Hematopoietic multipotent progenitor cell treated with erythropoietin and hydrocortisone succinate and interleukin-3 and kit ligand, for 17 days (in vitro differentiated cells): ENCODE measurements around the gene SEC14L2.
"Not testable (repeated sequence)": the region's sequence is repeated elsewhere in the genome, so short reads cannot be mapped to it uniquely, and the experiment has no call there.

ENCODE experiments used
- DNase-seq: peaks from one replicate; pipeline ENCODE4 v3.0.0-alpha.2; 2015; ENCODE audit warnings: low spot score

SEC14L2 gene

DNA sequence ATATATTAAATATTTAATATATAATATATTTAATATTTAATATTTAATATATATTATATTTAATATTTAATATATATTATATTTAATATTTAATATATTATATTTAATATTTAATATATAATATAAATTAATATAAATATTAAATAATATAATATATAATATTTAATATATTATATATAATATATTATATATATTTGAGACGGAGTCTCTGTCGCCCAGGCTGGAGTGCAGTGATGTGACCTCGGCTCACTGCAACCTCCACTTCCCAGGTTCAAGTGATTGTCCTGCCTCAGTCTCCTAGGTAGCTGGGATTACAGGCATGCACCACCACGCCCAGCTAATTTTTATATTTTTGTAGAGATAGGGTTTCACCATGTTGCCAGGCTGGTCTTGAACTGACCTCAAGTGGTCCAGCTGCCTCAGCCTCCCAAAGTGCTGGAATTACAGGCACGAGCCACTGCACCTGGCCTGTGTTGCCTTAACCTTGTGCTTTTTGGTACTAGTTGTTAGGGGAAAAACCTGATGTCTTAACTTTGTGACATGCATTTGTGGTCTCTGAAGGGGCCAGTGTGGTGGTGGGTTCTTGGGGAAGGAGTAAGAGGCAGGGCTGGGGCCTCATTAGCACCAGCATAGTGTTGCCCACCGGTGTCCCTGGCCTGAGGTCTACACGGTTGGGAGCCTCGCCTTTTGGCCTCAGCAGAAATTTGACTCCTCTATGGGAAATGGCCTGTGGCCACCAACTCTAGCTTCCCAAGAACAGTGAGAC lies 58.4 kb downstream of the SEC14L2 start:
- DNase-seq = no peak

DNA sequence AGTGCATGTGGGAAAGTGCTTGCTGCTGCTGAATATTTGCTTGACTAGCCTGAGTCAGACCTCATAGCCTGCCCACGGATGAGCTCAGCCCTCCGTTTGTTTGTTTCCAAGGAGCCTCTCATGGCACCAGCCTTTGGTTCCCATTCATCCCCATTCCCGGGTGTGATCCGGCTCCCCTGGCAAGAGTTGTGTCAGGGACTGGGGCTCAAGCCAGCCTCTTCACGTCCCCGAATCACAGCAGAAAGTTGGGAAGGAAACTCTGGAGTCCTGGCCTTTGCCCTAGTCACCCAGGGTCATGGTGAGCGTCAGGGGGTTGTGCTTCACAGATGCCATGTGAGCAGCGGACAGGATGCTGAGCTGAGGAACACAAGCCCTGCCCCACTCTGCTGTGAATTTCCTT lies 61.2 kb downstream of the SEC14L2 start:
- no peak for DNase-seq

DNA sequence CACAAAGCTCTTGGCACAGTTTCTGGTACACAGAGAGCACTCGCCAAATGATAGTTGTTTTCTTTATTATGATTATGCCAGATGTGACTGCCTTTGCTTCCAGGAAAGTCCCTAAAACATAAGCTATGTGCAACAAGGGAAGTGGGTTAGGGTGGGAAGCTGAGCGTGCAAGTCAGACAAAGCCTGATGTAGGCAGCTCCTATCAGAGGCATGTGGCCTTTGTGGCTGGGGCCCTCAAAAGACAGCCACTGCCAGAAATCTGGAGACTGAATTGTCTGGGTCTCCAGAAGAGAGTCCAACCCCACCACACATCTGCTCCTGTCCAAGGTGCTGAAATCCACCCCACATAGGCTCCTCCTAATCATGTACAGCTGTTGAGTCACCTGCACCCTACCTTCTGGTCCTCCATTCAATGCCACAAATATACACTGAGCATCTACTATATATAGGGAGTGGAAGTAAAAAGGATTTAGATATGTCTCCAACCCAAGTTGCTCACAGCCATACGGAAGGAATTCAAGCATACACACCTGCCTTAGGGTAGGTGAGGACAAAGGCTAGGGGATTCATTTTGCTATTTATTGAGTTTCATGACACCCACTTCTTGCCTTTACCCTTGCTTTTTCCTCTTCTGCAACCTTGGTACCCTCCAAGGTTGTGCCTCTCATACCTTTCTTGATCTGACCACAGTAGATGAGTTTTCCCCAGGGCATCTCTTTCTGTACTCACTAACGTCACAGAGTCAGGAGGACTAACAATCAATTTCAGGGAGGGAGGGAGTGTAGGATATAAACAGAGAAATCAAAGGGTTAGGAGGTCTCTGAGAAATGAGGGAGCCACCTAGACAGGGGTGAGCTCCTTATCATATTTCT lies 62.6 kb downstream of the SEC14L2 start:
- no peak for DNase-seq

DNA sequence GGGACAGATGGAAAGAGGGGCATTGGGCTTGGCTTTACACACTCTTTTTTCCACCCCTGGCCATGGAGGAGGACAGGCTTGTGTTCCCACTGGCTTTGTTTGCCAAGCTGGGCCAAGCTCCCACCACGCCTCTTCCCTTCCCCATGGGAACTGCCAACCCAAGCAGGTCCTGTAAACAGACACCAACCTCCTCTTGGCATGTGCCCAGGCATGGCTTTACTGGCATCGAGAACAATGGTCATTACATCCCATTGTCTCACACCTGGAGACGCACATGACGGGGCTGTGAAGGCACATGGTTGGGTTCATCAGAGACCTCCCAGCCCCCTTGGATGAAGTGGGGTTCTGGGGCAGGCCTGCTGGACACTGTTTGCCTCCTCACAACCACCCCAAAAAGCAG lies 63.3 kb downstream of the SEC14L2 start:
- DNase-seq = no peak

DNA sequence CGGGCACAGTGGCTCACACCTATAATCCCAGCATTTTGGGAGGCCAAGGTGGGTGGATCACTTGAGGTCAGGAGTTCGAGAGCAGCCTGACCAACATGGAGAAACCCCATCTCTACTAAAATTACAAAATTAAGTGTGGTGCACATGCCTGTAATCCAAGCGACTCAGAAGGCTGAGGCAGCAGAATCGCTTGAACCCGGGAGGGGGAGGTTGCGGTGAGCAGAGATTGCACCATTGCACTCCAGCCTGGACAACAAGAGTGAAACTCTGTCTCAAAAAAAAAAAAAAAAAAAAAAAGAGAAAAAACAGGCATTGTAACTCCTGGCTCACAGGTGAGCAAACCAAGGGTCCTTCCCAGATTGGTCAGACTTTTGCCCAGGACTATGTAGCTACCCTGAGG lies 63.7 kb downstream of the SEC14L2 start:
- not testable (repeated sequence) for DNase-seq

DNA sequence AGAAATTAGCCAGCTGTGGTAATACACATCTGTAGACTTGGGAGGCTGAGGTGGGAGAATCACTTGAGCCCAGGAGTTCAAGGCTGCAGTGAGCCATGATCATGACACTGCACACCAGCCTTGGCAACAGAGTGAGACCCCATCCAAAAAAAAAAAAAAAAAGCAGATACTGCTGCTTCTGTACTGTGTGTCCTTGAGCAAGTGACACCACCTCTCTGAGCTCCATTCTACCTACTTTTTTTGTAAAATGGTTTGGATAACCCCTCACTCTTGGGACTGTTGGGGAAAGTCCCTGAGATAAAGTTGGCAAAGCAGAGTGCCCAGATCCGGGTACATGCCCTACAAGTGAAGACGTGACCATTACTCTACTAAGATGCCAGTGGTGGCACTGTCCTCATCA lies 72.3 kb downstream of the SEC14L2 start:
- no peak for DNase-seq

DNA sequence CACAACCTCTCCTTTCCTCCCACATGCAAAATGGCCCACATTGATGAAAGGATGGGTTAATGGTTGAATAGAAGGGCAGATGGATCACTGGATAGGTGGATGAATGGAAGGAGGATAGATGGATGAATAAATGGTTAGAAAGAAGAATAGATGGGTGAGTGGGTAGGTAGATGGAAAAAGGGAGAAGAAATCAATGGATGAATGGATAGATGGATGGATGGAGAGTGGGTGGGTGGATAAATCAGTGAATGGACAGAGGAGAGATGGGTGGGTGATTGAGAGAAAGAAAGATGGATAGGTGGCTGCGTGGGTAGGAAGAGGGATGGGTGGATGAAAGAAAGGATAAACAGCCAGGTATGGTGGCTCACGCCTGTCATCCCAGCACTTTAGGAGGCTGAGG lies 73.8 kb downstream of the SEC14L2 start:
- DNase-seq = no peak

DNA sequence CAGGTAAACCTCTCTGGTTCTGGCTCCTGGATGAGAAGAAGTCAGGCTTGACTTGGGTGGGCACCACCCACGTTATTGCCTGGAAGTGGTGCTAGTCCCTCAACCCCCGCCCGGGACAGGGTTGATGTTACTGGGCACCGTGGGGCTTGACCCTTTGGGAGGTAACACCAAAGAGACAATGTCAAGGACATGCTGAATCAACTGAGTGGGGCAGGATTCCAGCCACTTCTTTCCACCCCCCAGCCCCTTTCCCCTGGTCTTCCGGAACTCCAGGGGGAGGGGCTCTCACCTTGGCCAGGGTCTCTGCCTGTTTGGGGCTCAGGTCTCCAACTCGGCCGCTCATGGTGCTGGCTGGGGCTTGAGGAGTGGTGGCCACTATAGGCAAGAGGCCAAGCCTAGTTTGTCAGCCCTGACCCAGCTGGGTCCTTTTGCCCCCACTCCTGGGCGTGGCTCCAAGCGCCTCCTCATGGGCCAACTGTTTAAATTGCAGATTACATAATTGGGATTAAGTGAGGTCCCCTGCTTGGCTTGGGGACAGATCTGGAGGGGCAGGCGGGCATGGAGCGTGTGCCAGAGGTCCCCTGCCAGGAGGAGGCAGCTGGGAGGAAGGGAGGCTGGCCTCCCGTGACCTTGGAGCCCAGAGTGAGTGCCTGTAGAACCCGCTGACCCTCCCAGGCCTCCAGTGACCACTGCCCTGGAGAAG lies 74.9 kb downstream of the SEC14L2 start, which contains the start of gene SEC14L3:
TSS of gene SEC14L3 (minus strand) at position 402 of the 703 bp plus-strand sequence. CDS start at position 343, 59 bp downstream.
- DNase-seq = no peak

DNA sequence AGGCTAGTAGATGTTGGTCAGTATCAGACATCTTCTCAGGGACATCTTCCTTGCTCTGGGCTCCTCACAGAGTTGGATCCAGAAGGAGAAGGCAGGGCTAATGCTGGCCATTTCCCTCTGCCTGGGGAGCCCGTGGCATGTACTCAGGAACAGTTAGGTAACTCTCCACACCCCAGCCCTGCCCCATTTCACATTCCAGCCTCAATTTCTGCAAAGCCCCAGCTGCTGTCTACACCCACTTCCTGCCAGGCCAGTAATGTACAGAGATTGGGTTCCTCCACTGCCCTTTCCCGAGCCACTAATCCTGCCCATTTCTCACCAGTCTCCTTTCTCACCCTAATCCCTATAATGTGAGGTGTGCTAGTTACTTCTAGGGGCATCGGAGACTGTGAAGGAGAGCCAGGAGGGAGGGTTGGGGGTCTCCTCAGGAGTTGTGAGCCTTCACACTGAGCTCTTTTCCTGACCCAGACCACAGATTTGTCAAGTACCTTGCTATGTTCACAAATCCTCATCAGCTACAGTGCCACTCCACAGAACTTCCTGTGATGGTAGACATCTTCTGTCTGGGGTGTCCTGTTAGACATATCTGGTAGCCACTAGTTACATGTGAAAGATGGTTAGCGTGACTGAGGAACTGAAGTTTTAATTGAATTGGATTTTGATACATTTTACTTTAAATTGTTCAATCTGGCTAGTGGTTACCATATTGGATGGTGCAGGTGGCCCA lies 76.3 kb downstream of the SEC14L2 start:
- DNase-seq = no peak

DNA sequence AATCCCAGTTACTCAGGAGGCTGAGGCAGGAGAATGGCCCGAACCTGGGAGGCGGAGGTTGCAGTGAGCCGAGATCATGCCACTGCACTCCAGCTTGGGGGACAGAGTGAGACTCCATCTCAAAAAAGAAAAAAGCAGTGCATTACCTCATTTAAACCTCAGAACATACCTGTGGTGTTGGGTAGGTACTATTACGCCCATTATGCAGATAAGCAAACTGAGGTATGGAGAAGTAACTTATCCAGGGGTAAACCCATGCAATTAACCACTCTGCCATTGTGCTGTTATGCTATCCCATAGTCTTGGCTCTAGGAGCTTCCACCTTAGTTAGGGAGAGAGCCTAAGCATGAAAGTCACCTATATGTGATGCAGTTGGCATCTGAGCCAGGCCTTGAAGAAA lies 77.3 kb downstream of the SEC14L2 start:
- DNase-seq = no peak
